Measurements from ENCODE around the gene ELK4. TPM values are rescaled to one million over a fixed set of nuclear protein-coding genes. Genes with fewer than 3 reads are reported as not detected.

Gene ELK4
- total and polyA plus RNA-seq, 2 of the 13 experiments (the other 11 are each of a cell fraction or from before 2014, with no cell fraction given) = 8.3 to 13.1 TPM

- TF ChIP-seq CEBPZ (IDR thresholded peaks at IDR 0.05; ENCODE audit: low read length) (no peak), ZBTB49 (CRISPR knock-in tag; IDR thresholded peaks at IDR 0.05; ENCODE audit: borderline replicate concordance) (no peak), ZNF362 (CRISPR knock-in tag; IDR thresholded peaks at IDR 0.05; ENCODE audit: borderline replicate concordance) (no peak), ZC3H4 (CRISPR knock-in tag; IDR thresholded peaks at IDR 0.05; ENCODE audit: borderline replicate concordance) (0 out of 2 replicates have a peak, but pooled peaks have one; percentile 53), ZNF501 (CRISPR knock-in tag; IDR thresholded peaks at IDR 0.05) (peak; percentile 87), TMF1 (CRISPR knock-in tag; IDR thresholded peaks at IDR 0.05; ENCODE audit: low read depth) (peak; percentile 67; the same call in 1 of the 2 replicates), ZNF329 (CRISPR knock-in tag; IDR thresholded peaks at IDR 0.05; ENCODE audit: low read depth) (peak; percentile 73), NR2C2 (CRISPR knock-in tag; IDR thresholded peaks at IDR 0.05; ENCODE audit: borderline replicate concordance) (peak; percentile 60), GABPA (IDR thresholded peaks at IDR 0.05; ENCODE audit: low read depth, low read length) (peak; percentile 85), GABPA (CRISPR knock-in tag; IDR thresholded peaks at IDR 0.05; ENCODE audit: low read depth) (peak; percentile 91), SRY (CRISPR knock-in tag; IDR thresholded peaks at IDR 0.05) (no peak), RXRB (CRISPR knock-in tag; IDR thresholded peaks at IDR 0.05; ENCODE audit: borderline replicate concordance) (peak; percentile 67), E2F2 (CRISPR knock-in tag; IDR thresholded peaks at IDR 0.05; ENCODE audit: borderline replicate concordance) (no peak), ZNF879 (CRISPR knock-in tag; IDR thresholded peaks at IDR 0.05) (no peak), ZKSCAN1 (IDR thresholded peaks at IDR 0.05; ENCODE audit: low read length) (0 out of 2 replicates have a peak, but pooled peaks have one; percentile 21), HMGA1 (CRISPR knock-in tag; conservative IDR thresholded peaks at IDR 0.05) (no peak), HNF4G (IDR thresholded peaks at IDR 0.05; ENCODE audit: borderline replicate concordance, low read depth, low read length) (peak; percentile 23; the same call in 1 of the 2 replicates), HNF4G (CRISPR knock-in tag; IDR thresholded peaks at IDR 0.05; ENCODE audit: borderline replicate concordance, low read depth) (0 out of 2 replicates have a peak, but pooled peaks have one; percentile 23), ELK4 (CRISPR knock-in tag; IDR thresholded peaks at IDR 0.05; ENCODE audit: borderline replicate concordance) (0 out of 2 replicates have a peak, but pooled peaks have one; percentile 58)
Observed at GRCh38 chr1:205631768-205632668, at the start of gene ELK4 (continued).
